DOHH2 (cell line): ENCODE results near the gene UBASH3A.

Source experiments
- H3F3A ChIP-seq: fragments of 200-600 bp; sonication (generic), shearing (Covaris generic); 2 replicates; pipeline ENCODE4 v1.6.0; 2016; ENCODE audit warnings: antibody characterized with exemption, mild to moderate bottlenecking; ENCODE audit not compliant: control insufficient read depth, insufficient read depth
- H3K27ac ChIP-seq: fragments of 200-600 bp; sonication (generic); 2 replicates; pipeline ENCODE4 v1.5.1; 2014; ENCODE audit warnings: low read depth, mild to moderate bottlenecking, low read length, moderate library complexity
- H3K27me3 ChIP-seq: fragments of 200-600 bp; sonication (generic); 2 replicates; pipeline ENCODE4 v1.6.1; 2014; ENCODE audit warnings: mild to moderate bottlenecking, low read length, mixed read lengths; ENCODE audit not compliant: control insufficient read depth
- H3K36me3 ChIP-seq: fragments of 200-600 bp; sonication (generic); 2 replicates; pipeline ENCODE4 v1.6.1; 2014; ENCODE audit warnings: mild to moderate bottlenecking, low read length, moderate library complexity, mixed read lengths; ENCODE audit not compliant: control insufficient read depth
- H3K4me1 ChIP-seq: fragments of 200-600 bp; sonication (generic); 2 replicates; pipeline ENCODE4 v1.6.1; 2014; ENCODE audit warnings: mild to moderate bottlenecking, low read length, mixed read lengths; ENCODE audit not compliant: control insufficient read depth
- H3K4me2 ChIP-seq: fragments of 200-600 bp; sonication (generic); 2 replicates; pipeline ENCODE4 v1.6.0; 2014; ENCODE audit warnings: mild to moderate bottlenecking, low read length, moderate library complexity
- H3K4me3 ChIP-seq: fragments of 200-600 bp; sonication (generic); 2 replicates; pipeline ENCODE4 v1.5.1; 2014; ENCODE audit warnings: mild to moderate bottlenecking, low read length, mixed read lengths
- H3K79me2 ChIP-seq: fragments of 200-600 bp; sonication (generic); 2 replicates; pipeline ENCODE4 v1.6.1; 2014; ENCODE audit warnings: mild to moderate bottlenecking, low read length, mixed read lengths; ENCODE audit not compliant: control insufficient read depth
- H3K9me2 ChIP-seq: fragments of 200-600 bp; sonication (generic); replicated peaks from 2 replicates; pipeline ENCODE4 v1.6.1; 2014; ENCODE audit warnings: mild to moderate bottlenecking, low read length, mixed read lengths; ENCODE audit not compliant: control insufficient read depth
- H3K9me3 ChIP-seq: fragments of 200-600 bp; sonication (generic); 2 replicates; pipeline ENCODE4 v1.6.1; 2014; ENCODE audit warnings: antibody characterized with exemption, low read length, mixed read lengths; ENCODE audit not compliant: control insufficient read depth, insufficient read depth
- H4K20me1 ChIP-seq: fragments of 200-600 bp; sonication (generic); 2 replicates; pipeline ENCODE4 v1.6.0; 2014; ENCODE audit warnings: low read depth, mild to moderate bottlenecking, antibody characterized with exemption, low read length, moderate library complexity; ENCODE audit not compliant: control insufficient read depth, insufficient read depth
- CTCF ChIP-seq: fragments of 200-600 bp; sonication (generic); IDR thresholded peaks from one replicate; pipeline ENCODE4 v1.5.1; 2014; ENCODE audit warnings: antibody characterized with exemption, mild to moderate bottlenecking, low read depth, low read length; ENCODE audit not compliant: poor library complexity, severe bottlenecking
- EZH2phosphoT487 ChIP-seq: fragments of 200-600 bp; sonication (generic); IDR thresholded peaks from 2 replicates; pipeline ENCODE4 v1.6.1; 2017; ENCODE audit warnings: borderline replicate concordance, mild to moderate bottlenecking, antibody characterized with exemption, low read length, moderate library complexity, mixed read lengths

The UBASH3A gene

GRCh38 chr21:42395905-42396651, 7.6 kb upstream of the UBASH3A start, which contains the start of gene TMPRSS3:
Gene TMPRSS3, minus strand, starts transcription at chr21:42396052. Its CDS starts 635 bp downstream, at chr21:42395417.
- Histone ChIP-seq H3F3A (no peaks in the 10 kb centered on the region), H3K4me3 (no peak within 1 kb of the TSS)

GRCh38 chr21:42396799-42397745, 6.6 kb upstream of the UBASH3A start:
- Histone ChIP-seq H3K36me3 (no peaks in the 10 kb centered on the region), H3K9me2 (no peaks in the 10 kb centered on the region), H3K4me3 (no peak overlapping the region), H3K4me1 (peaks cover 43% of the 10 kb centered on the region), H3K27me3 (peaks cover 37% of the 10 kb centered on the region), H3F3A (no peaks in the 10 kb centered on the region), H3K79me2 (no peaks in the 10 kb centered on the region), H3K9me3 (peaks cover 6% of the 10 kb centered on the region), H3K4me2 (no peak overlapping the region), H4K20me1 (no peaks in the 10 kb centered on the region), H3K27ac (no peak overlapping the region)
- TF ChIP-seq CTCF: no peak
- no peak for TF ChIP-seq EZH2phosphoT487

More at GRCh38 chr21:42395905-42396651, 7.6 kb upstream of the UBASH3A start, which contains the start of gene TMPRSS3:
- Histone ChIP-seq H3K27me3 (peaks cover 46% of the 10 kb centered on the region), H3K4me2 (no peak within 1 kb of the TSS), H3K9me3 (no peaks in the 10 kb centered on the region), H3K36me3 (no peaks in the 10 kb centered on the region), H3K9me2 (no peaks in the 10 kb centered on the region), H4K20me1 (no peaks in the 10 kb centered on the region), H3K4me1 (peaks cover 35% of the 10 kb centered on the region), H3K27ac (no peak within 1 kb of the TSS), H3K79me2 (no peaks in the 10 kb centered on the region)
- TF ChIP-seq EZH2phosphoT487 (no peak), CTCF (no peak)

- Histone ChIP-seq H3K4me2 (no peak overlapping the region), H3K4me3 (no peak overlapping the region), H3K27ac (no peak overlapping the region)
Observed at GRCh38 chr21:42397746-42398394, 5.8 kb upstream of the UBASH3A start.

More at GRCh38 chr21:42397746-42398394, 5.8 kb upstream of the UBASH3A start:
- no peaks in the 10 kb centered on the region for H3K36me3 ChIP-seq
- peaks cover 6% of the 10 kb centered on the region for H3K9me3 ChIP-seq
- H3K27me3 ChIP-seq: peaks cover 29% of the 10 kb centered on the region
- H4K20me1 ChIP-seq: no peaks in the 10 kb centered on the region
- H3F3A ChIP-seq: no peaks in the 10 kb centered on the region
- no peaks in the 10 kb centered on the region for H3K9me2 ChIP-seq
- H3K4me1 ChIP-seq: peaks cover 39% of the 10 kb centered on the region
- TF ChIP-seq EZH2phosphoT487 (no peak), CTCF (no peak)
- no peaks in the 10 kb centered on the region for H3K79me2 ChIP-seq
